Loucy (cell line): ENCODE results near the gene GTF2IRD1.

ENCODE experiments used
- H2AFZ ChIP-seq: fragments of 200-600 bp; sonication (generic); 2 replicates; pipeline ENCODE4 v1.6.0; 2016; ENCODE audit warnings: antibody characterized with exemption, mild to moderate bottlenecking, low read length, moderate library complexity
- H3F3A ChIP-seq: fragments of 200-600 bp; 2 replicates; pipeline ENCODE4 v1.6.0; 2016; ENCODE audit warnings: antibody characterized with exemption, low read depth, mild to moderate bottlenecking
- H3K27me3 ChIP-seq: fragments of 200-600 bp; sonication (generic); 2 replicates; pipeline ENCODE4 v1.6.1; 2014; ENCODE audit warnings: low read length, mild to moderate bottlenecking; ENCODE audit not compliant: insufficient read depth, poor library complexity, severe bottlenecking
- H3K36me3 ChIP-seq: fragments of 200-600 bp; sonication (generic); 2 replicates; pipeline ENCODE4 v1.6.1; 2016; ENCODE audit warnings: low read length; ENCODE audit not compliant: insufficient read depth
- H3K4me1 ChIP-seq: fragments of 200-600 bp; sonication (generic); 2 replicates; pipeline ENCODE4 v1.5.1; 2014; ENCODE audit warnings: low read length, mild to moderate bottlenecking; ENCODE audit not compliant: insufficient read depth, poor library complexity, severe bottlenecking
- H3K4me2 ChIP-seq: fragments of 200-600 bp; sonication (generic); 2 replicates; pipeline ENCODE4 v1.6.0; 2014; ENCODE audit warnings: antibody characterized with exemption, low read length, low read depth, mild to moderate bottlenecking; ENCODE audit not compliant: poor library complexity, severe bottlenecking
- H3K4me3 ChIP-seq: fragments of 200-600 bp; sonication (generic); 2 replicates; pipeline ENCODE4 v1.5.1; 2014; ENCODE audit warnings: low read length, mild to moderate bottlenecking, mixed read lengths; ENCODE audit not compliant: poor library complexity, severe bottlenecking
- H3K79me2 ChIP-seq: fragments of 200-600 bp; sonication (generic); 2 replicates; pipeline ENCODE4 v1.6.1; 2014; ENCODE audit warnings: low read length; ENCODE audit not compliant: insufficient read depth
- H3K9ac ChIP-seq: fragments of 200-600 bp; sonication (generic); 2 replicates; pipeline ENCODE4 v1.6.0; 2014; ENCODE audit warnings: mild to moderate bottlenecking, low read depth, low read length, moderate library complexity; ENCODE audit not compliant: poor library complexity, severe bottlenecking
- H3K9me2 ChIP-seq: fragments of 200-600 bp; sonication (generic); replicated peaks from 2 replicates; pipeline ENCODE4 v1.6.1; 2016; ENCODE audit warnings: low read depth, low read length, mixed read lengths
- H3K9me3 ChIP-seq: fragments of 200-600 bp; sonication (generic); 2 replicates; pipeline ENCODE4 v1.6.1; 2014; ENCODE audit warnings: mild to moderate bottlenecking, antibody characterized with exemption, low read length, low read depth; ENCODE audit not compliant: insufficient read depth
- H4K20me1 ChIP-seq: fragments of 200-600 bp; sonication (generic); 2 replicates; pipeline ENCODE4 v1.6.0; 2014; ENCODE audit warnings: antibody characterized with exemption, low read length, mild to moderate bottlenecking; ENCODE audit not compliant: insufficient read depth, poor library complexity, severe bottlenecking
- CTCF ChIP-seq: fragments of 200-600 bp; sonication (generic); conservative IDR thresholded peaks from 2 replicates; pipeline ENCODE4 v1.5.1; 2014; ENCODE audit warnings: mild to moderate bottlenecking, antibody characterized with exemption, low read length
- EZH2phosphoT487 ChIP-seq: fragments of 200-600 bp; IDR thresholded peaks from 2 replicates; pipeline ENCODE4 v1.6.1; 2018; ENCODE audit warnings: antibody characterized with exemption, mild to moderate bottlenecking, moderate library complexity, borderline replicate concordance

GTF2IRD1 gene

GRCh38 chr7:74453322-74454011 lies at the start of gene GTF2IRD1:
GTF2IRD1 (plus strand) TSS chr7:74453906; CDS start chr7:74508081, 54,175 bp downstream.
- peak within 1 kb of the TSS; percentile 48 for H3K9ac ChIP-seq
- peak within 1 kb of the TSS; percentile 64 for H3K4me2 ChIP-seq
- H2AFZ ChIP-seq = peak within 1 kb of the TSS; percentile 81

GRCh38 chr7:74404388-74404700 lies 49.4 kb upstream of the GTF2IRD1 start:
- Histone ChIP-seq H3K4me3 (no peak overlapping the region), H3F3A (no peaks in the 10 kb centered on the region), H4K20me1 (no peaks in the 10 kb centered on the region), H3K79me2 (no peaks in the 10 kb centered on the region), H3K4me2 (no peak overlapping the region), H3K27me3 (no peaks in the 10 kb centered on the region), H3K9me3 (no peaks in the 10 kb centered on the region), H3K36me3 (peaks cover 7% of the 10 kb centered on the region; the same call in 1 of the 2 replicates), H2AFZ (no peak overlapping the region), H3K4me1 (no peaks in the 10 kb centered on the region), H3K9me2 (no peaks in the 10 kb centered on the region), H3K9ac (no peak overlapping the region)
- TF ChIP-seq CTCF (no peak), EZH2phosphoT487 (no peak)

More at GRCh38 chr7:74453322-74454011, at the start of gene GTF2IRD1:
- Histone ChIP-seq H3K9me2 (no peaks in the 10 kb centered on the region), H3K9me3 (no peaks in the 10 kb centered on the region), H3K27me3 (no peaks in the 10 kb centered on the region), H4K20me1 (no peaks in the 10 kb centered on the region), H3K4me3 (peak within 1 kb of the TSS; percentile 70), H3K36me3 (no peaks in the 10 kb centered on the region), H3K4me1 (peaks cover 7% of the 10 kb centered on the region), H3K79me2 (no peaks in the 10 kb centered on the region), H3F3A (no peaks in the 10 kb centered on the region)
- TF ChIP-seq EZH2phosphoT487 (no peak), CTCF (no peak)

- Histone ChIP-seq H3K4me1 (no peaks in the 10 kb centered on the region), H3K4me2 (no peak overlapping the region), H3K9me3 (no peaks in the 10 kb centered on the region), H3K27me3 (no peaks in the 10 kb centered on the region), H3K9me2 (no peaks in the 10 kb centered on the region), H4K20me1 (no peaks in the 10 kb centered on the region), H3K36me3 (peaks cover 7% of the 10 kb centered on the region; the same call in 1 of the 2 replicates), H3F3A (no peaks in the 10 kb centered on the region), H3K9ac (no peak overlapping the region), H3K4me3 (no peak overlapping the region), H3K79me2 (no peaks in the 10 kb centered on the region), H2AFZ (no peak overlapping the region)
- TF ChIP-seq CTCF = no peak
- no peak for TF ChIP-seq EZH2phosphoT487
These were observed 49.0 kb upstream of the GTF2IRD1 start for GRCh38 chr7:74404741-74405140.
